Fibroblast of skin of left biceps (primary cell): ENCODE measurements around the gene SPTY2D1.
"Not testable (repeated sequence)": the region's sequence is repeated elsewhere in the genome, so short reads cannot be mapped to it uniquely, and the experiment has no call there.

Experiments used
- DNase-seq, 2 experiments: peaks; one replicate each; pipeline ENCODE4 v3.0.0-alpha.2; 2013; ENCODE audit warnings: low read depth in 2 of 2

The SPTY2D1 gene

GRCh38 chr11:18617688-18618341, 16.3 kb downstream of the SPTY2D1 start:
- no peak for DNase-seq

- no peak for DNase-seq
These were observed 18.3 kb downstream of the SPTY2D1 start for GRCh38 chr11:18615628-18616392.

- DNase-seq: no peak
These were observed 19.5 kb downstream of the SPTY2D1 start for GRCh38 chr11:18614667-18615066.

- no peak for DNase-seq
These were observed 21.7 kb downstream of the SPTY2D1 start for GRCh38 chr11:18612394-18612793.

- DNase-seq: no peak
These were observed 22.9 kb downstream of the SPTY2D1 start for GRCh38 chr11:18611196-18611595.

GRCh38 chr11:18608376-18608775, 25.8 kb downstream of the SPTY2D1 start:
- DNase-seq: no peak

GRCh38 chr11:18600915-18601569, 33.1 kb downstream of the SPTY2D1 start:
- DNase-seq: no peak

- no peak for DNase-seq
These were observed 34.4 kb downstream of the SPTY2D1 start, which contains the start of gene MISFA for GRCh38 chr11:18599739-18600230. Gene MISFA, plus strand, starts transcription at chr11:18599789. Its CDS starts 140 bp downstream, at chr11:18599929.

- DNase-seq: no peak
These were observed 39.0 kb downstream of the SPTY2D1 start for GRCh38 chr11:18594999-18595749.

GRCh38 chr11:18594088-18594487, 40.1 kb downstream of the SPTY2D1 start:
- DNase-seq: not testable (repeated sequence)

- no peak for DNase-seq
These were observed 43.6 kb downstream of the SPTY2D1 start for GRCh38 chr11:18590571-18590970.

GRCh38 chr11:18588297-18589252, 45.6 kb downstream of the SPTY2D1 start, which contains the start of gene UEVLD:
Gene UEVLD, minus strand, starts transcription at chr11:18588734. Its CDS starts 80 bp downstream, at chr11:18588654.
- DNase-seq: peak; percentile 62 to 63

- no peak for DNase-seq
These were observed 52.3 kb downstream of the SPTY2D1 start for GRCh38 chr11:18581825-18582224.

- DNase-seq: no peak
These were observed 53.9 kb downstream of the SPTY2D1 start for GRCh38 chr11:18580113-18580766.

- no peak for DNase-seq
These were observed 55.1 kb downstream of the SPTY2D1 start for GRCh38 chr11:18578975-18579598.

GRCh38 chr11:18575361-18575760, 58.8 kb downstream of the SPTY2D1 start:
- no peak for DNase-seq

GRCh38 chr11:18567081-18567480, 67.1 kb downstream of the SPTY2D1 start:
- peak in 1 of 2 experiments; percentile 13 for DNase-seq

GRCh38 chr11:18566406-18566805, 67.7 kb downstream of the SPTY2D1 start:
- DNase-seq: no peak

GRCh38 chr11:18564149-18564548, 70.0 kb downstream of the SPTY2D1 start:
- no peak for DNase-seq
